HEK293T (cell line): ENCODE measurements around the gene ULBP1.
"Not testable (repeated sequence)": the region's sequence is repeated elsewhere in the genome, so short reads cannot be mapped to it uniquely, and the experiment has no call there.

Experiments used
- BHLHE40 ChIP-seq: fragments of 450-650 bp; IDR thresholded peaks from 2 replicates; pipeline ENCODE4 v1.6.1; 2016; ENCODE audit warnings: mild to moderate bottlenecking, moderate library complexity, borderline replicate concordance
- ELF4 ChIP-seq: fragments of 450-650 bp; IDR thresholded peaks from 2 replicates; pipeline ENCODE4 v1.6.1; 2017; ENCODE audit warnings: antibody characterized with exemption
- FOXA1 ChIP-seq: fragments of 450-650 bp; IDR thresholded peaks from 2 replicates; pipeline ENCODE4 v1.6.1; 2016; ENCODE audit warnings: mild to moderate bottlenecking
- LEF1 ChIP-seq: fragments of 450-650 bp; IDR thresholded peaks from 2 replicates; pipeline ENCODE4 v1.6.1; 2017; ENCODE audit warnings: mild to moderate bottlenecking, borderline replicate concordance
- NFRKB ChIP-seq: fragments of 450-650 bp; IDR thresholded peaks from 2 replicates; pipeline ENCODE4 v1.6.1; 2016; ENCODE audit warnings: mild to moderate bottlenecking, moderate library complexity
- PKNOX1 ChIP-seq: fragments of 450-650 bp; IDR thresholded peaks from 2 replicates; pipeline ENCODE4 v1.6.1; 2016
- SP1 ChIP-seq: fragments of 450-650 bp; IDR thresholded peaks from 2 replicates; pipeline ENCODE4 v1.6.1; 2017

GRCh38 chr6:149946631-149947030, 17.1 kb upstream of the ULBP1 start:
- TF ChIP-seq SP1, BHLHE40, NFRKB, ELF4, FOXA1, PKNOX1, LEF1: not testable (repeated sequence)
